ENCODE data around the gene KYNU.
A peak's percentile ranks its signal among the peaks of the same experiment; 100 is the strongest.
"Not testable (repeated sequence)": the region's sequence is repeated elsewhere in the genome, so short reads cannot be mapped to it uniquely, and the experiment has no call there.

Gene KYNU

DNA sequence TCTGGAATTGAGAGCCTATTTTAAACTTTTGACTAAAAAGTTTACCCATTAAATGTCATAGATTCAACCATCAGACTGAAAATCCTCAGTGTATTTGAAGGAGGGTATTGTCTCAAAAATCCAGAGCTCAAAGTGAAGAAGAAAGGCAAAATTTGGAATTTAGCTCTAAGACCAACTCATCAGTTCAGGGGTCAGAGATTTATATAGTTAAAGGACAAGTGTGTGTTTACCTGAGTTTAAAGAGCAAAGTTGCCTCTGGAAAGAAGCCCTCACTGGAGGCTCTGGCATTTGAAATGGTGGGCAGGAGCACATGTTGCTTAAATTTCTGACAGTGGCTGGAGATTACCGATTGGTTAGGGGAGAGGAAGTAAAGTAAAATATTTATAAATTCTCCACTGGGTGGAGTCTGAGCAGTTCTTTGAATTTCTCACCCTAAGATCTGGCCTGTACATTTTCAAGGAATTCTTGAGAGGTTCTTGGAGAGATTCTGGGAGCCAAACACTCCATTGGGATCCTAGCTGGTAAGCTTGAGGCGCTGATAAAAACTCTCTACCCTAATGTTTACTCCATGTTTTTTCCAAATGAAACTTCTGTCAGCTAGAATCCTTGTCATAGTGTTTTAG, at the start of gene KYNU:
Gene KYNU (plus strand): TSS at position 449 of the 623 bp plus-strand sequence. CDS start 7,704 bp downstream, outside the sequence.
- peak; percentile 73 to 87 for DNase-seq

DNA sequence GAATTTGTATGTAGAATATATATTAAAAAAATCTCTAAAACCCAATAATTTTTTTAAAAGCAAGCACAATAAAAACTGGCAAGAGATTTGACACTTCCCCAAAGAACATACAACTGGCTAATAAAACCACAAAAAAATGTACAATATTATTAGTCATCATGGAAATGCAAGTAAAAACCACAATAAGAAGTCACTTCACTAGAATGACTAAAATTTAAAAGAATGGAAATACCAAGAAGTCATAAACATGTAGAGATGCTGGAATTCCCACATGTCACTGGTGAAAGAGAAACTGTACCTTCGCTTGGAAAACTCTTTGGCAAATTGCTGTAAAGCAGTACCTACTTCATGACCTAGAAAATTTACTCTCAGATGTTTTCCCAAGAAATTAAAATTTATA, 43.4 kb upstream of the KYNU start:
- no peak for DNase-seq

DNA sequence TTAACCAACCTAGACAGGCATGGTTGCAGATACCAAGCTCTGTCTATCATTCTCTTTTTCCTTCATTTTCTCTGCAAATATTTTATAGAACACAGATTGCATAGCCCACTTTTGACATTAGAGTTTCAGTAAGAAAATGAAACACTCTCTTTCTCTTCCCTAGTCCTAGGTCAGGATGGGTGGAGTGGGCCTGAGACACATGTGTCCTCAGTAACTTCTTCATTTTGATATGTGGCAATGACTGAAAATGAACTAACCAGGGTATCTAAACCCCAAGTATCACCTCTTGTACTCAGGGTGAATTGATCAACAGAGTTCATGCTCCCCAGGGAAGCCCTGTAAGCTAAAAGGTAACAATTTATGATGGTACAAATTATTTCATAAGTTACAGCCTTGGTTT, 37.0 kb upstream of the KYNU start:
- DNase-seq: no peak

DNA sequence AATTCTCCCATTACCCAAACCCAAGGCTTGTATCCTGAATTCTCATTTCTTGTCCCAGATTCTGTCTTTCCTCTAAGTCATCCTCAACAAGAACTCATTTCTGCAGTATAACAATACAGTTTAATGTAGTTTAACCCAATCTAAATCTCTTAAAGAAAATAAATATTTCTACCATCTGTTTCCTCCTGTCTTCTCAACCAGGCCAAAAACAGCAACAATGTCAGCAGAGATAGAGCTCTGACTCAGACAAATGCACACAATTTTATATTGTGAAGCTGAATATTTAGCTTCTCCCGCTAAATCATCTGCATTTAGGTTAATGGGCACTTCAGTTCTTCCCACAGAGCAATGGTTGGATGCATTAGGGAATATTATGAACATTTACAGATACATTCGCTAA, 35.7 kb upstream of the KYNU start:
- no peak for DNase-seq

DNA sequence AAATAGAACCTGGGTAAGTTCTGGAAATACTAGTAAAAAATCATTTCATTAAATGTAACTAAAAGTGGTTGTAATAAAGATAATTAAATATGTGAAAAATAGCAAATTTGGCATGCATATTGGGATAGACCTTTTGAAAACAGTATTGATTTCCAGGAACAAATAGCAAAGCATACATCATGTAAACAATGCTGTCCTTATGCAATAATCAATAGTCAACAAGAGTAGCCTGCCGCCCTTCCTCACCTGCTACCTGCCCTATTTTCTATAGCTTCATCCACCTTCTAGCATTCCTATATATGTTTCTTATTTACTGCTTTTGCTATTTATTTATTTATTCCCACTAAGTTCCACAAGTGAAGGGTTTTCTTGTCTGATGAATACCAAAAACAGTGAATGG, 35.1 kb upstream of the KYNU start:
- DNase-seq: no peak

DNA sequence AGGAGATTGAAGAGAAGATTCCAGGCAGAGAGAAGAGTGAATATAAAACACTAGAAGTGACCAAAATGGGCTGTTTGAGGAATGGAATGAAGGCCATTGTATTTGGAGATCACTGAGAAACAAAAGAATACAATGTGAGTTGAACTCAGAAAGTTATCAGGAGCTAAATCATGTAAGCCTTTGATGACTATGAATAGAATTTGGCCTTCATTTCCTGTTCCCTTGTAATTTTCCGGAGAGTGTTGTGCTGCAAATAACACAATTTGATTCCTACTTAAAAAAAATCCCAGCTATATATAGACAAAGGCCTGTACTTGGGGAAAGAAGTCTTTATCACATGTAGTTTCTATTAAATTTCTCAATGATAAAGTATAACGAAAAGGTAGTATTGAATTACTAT, 33.7 kb upstream of the KYNU start:
- DNase-seq: no peak

DNA sequence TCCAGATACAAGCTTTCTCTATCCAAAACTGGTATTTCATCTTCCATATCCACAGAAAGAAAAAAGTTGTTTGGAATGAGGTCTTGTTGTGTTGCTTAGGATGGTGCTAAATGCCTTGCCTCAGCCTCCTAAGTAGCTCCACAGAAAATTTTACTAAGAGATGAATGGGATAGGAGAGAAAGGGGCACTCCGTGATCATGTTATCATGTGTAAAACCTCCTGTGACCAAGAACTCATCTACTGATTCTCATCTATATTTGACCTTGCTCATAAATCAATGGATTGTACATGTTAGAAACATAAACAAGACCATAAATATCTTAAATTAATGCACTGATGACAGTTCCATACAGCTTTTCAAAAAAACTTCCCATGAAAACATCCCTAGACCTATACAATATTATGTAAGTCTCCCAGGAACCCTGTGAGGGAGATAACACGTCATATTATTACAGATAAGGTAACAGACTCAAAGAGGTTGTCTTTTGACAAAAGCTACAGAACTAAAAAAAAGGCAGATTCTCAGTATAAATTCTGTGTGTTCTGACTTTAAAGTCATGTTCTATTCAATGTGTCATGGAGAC, 29.3 kb upstream of the KYNU start:
- no peak for DNase-seq

DNA sequence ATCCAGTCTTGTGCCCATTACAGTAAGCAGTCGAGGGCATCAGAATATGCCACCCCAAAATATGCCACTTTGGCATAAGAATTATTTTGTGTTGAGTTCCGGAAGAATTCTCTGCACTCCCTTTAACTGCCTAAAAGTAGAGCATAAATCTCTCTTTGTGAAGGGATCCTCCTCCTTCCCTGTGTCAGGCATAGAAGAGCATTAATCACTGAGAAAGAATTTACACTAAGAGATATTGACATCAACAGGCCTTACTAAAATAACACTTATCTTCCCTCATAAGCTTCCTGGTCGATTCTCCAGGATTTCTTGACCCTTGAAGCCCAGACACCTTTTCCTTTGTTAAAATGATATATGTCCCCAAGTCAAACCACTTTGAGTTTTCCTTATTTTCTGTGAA, 27.6 kb upstream of the KYNU start:
- no peak for DNase-seq

DNA sequence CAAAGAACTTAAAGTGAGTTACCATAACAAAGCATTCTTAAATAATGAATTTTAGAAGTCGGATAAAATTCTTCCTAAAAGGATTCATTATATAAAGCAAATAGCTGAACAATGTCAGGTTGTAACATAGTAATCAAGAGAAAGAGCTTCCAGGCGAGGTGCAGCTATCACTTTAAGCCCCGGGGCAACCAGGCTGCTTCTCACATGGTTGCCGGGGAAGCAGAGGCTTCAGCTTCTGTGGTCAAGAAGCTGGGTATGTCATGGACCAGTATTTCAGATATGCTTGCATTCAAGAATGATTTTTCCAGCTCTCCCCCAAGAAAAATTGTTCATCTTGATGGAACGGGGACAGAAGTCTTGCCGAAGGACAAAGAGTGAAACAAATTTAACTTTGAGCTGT, 23.6 kb upstream of the KYNU start:
- DNase-seq: no peak

DNA sequence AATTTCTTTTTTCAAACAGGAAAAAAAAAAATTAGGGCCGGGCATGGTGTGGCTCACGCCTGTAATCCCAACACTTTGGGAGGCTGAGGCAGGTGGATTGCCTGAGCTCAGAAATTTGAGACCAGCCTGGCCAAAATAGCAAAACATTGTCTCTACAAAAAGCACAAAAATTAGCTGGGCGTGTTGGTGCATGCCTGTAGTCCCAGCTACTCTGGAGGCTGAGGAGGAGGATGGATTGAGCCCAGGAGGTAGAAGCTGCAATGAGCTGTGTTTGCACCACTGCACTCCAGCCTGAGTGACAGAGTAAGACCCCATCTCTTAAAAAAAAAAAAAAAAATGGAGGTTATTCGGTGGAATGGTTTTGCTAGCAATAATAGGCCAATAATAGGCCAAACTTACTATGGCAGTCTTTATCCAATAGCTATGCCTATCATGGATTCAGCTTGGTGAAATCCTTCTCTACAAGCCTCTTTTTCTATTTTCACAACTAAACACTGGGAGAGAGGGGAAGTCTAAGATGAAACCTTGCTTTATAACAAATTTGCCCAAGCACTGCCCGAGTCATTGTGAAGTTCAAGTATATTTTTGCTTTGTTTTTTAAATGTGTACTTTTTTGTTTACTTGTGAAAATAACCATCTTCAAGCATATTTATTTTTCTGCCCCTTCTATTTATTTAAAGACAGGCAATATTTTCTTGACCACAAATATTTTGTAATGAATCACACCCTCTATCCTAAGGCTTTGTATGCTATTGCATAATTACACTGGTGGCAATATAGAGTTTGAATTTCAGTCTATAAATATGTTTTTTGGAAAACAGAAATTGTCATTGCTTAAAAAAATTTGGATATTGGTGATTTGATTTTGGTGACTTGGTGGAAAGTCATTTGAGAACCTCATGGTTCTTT, 20.0 kb upstream of the KYNU start:
- DNase-seq: no peak

DNA sequence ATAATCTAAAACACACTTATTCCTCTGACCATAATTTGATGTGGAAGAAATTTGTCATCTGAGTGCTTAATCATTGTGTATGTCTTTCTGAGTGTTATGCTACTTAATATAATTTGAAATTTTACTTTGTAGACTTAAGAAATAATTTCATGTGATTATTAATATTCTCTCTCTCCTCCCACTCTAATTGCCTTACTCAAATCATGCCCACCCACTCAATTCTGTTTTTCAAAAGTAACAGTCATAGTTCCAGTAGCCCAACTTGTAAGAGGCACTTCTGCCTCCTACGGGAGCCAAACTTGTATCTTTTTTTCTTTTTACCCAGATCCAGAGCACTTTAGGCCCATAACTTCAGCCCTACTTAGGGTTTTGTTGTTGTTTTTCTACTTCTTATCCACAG, 18.5 kb upstream of the KYNU start:
- DNase-seq: no peak

DNA sequence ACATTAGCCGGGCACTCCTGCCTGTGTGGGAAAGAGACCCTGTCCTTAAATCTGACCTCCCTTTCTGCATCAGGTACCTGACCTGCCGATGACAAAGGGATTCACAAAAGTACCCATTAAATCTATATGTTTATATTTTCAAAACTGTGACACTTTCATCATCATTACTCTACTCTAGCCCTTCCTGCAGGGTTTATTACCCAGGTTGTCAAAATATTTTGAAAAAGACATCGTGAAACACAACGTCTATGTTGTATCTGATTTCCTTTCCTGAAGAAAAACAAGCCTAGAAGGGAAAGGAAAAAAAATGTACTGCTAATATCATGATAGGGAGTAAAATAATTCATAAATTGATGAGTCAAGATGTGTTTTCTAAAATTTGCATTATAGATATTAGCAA, 15.2 kb upstream of the KYNU start:
- no peak for DNase-seq

DNA sequence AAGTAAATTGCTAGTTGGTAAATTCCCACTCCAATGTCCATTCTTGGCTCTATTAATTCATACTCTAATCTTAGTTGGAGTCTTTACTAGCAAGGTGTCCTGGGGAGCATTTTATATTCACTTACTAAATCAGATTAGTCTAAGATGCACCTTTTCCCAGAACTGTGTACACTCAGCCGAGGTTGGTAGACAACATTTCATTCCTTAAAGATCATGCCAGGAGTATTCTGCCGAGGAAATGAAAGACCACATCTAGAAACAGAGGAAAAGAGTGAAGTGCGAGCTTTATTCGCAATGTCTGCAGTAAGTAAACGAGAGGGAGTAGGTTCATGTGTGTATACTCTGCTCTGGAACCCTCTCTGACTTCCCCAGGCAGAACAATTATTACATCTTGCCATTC, 14.6 kb upstream of the KYNU start:
- no peak for DNase-seq

DNA sequence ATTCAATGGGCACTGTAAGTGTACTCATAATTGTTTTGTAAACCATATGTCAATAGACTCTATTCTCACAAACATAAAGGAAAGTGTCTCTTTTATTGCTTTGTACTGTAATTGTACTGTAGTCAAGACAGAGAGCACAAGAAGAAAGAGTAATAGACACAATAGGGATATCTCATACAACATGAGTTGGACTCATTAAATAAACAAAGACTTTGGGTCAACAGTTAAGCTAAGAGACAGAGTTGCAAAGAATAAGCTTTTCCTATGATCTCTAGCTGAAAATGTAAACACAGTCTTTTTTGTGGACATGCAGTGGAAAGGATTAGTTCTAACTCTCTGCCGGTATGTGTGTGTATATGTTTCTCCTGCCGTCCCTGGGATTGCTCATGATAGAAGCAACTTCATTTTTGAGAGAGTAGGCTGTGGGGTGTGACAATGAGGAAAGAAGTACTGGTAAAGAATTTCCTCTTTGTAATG, 13.9 kb upstream of the KYNU start:
- no peak for DNase-seq

DNA sequence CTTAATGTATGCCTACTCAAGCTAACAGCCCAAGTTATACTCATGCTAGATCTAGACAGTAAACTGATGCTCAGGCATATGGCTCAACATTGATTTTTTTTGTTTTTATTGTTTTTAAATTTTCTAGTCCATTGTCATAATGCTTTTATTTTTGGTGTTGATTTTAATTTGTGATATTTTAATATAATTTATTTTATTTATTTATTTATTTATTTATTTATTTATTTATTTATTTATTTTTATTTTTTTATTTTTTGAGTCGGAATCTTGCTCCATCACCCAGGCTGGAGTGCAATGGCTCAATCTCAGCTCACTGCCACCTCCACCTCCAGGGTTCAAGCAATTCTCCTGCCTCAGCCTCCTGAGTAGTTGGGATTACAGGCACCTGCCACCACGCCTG, 12.9 kb upstream of the KYNU start:
- DNase-seq: not testable (repeated sequence)

DNA sequence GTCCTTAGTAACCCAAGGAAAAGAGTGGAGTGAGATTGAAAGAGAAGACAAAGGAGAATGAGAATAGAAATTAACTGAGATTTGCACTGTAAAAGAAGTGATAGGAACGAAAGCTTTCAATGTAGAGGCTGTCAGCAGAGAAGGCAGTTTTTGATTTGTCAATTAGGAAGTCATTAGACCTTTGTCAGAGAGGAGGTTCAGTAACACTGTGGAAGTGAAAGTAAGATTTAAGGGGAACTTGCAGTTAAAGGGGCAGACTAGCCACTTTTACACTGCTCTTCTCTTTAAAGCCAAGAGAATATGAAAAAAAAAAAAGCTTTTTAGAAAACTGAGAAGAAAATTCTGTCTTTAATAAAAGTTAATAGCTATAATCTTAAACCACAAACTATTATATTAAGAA, 11.5 kb upstream of the KYNU start:
- peak; percentile 79 to 88 for DNase-seq

DNA sequence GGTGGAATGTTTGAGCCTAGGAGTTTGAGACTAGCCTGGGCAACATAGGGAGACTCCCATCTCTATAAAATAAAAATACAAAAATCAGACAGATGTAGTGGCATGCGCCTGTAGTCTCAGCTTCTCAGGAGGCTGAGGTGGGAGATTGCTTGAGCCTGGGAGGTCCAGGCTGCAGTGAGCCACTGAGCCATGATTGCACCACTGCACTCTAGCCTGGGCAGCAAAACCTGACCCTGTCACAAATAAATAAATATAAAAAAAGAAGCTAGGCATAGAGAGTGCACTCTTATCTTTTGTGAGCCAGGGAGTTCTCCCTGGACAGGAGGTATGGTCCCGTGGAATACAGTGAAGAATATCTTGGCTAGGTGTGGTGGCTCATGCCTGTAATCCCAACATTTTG, 11.0 kb upstream of the KYNU start:
- no peak for DNase-seq

DNA sequence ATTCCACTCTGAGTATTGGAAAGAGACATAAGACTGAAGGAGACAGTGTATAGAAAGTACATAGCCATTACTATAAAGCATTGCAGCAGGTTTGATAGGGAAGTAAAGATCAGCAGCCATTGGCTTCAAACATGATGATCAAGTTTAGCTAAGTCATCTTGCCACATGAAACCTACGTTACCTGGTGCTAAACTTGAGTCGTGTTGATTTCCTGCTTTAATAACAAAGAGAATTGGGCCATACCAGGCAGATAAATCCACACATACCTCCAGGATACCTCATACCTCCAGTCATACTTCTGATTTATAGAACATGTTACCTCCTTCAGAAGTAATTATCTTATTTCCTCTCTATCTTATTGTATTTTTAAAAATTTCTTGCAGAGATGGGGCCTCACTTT, 10.3 kb upstream of the KYNU start:
- no peak for DNase-seq

DNA sequence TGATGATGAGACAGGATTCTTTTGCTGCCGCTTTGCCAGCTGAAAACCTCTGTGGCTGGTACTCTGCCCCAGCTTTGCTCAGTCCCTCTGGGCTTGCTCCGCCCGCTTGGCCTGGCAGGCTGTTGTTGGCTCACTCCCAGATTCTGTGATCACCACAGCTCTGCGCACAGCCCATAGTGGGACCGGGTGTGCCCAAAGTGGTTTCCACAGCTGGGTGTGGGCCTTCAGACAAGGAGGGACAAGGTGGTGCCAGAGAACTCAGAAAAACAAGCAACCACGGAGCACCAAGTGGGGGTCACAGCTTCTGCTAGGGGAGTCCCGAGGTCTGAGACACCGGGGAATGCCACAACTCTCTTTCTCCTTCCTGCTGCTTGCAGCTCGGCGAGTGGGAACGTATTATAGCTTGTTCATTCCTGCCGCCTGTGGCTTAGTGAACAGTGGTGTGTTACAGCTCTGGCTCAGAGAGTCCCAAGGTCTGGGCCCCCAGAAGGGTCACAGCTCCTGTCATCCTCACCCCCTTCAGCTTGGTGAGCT, 9.2 kb upstream of the KYNU start:
- no peak for DNase-seq

DNA sequence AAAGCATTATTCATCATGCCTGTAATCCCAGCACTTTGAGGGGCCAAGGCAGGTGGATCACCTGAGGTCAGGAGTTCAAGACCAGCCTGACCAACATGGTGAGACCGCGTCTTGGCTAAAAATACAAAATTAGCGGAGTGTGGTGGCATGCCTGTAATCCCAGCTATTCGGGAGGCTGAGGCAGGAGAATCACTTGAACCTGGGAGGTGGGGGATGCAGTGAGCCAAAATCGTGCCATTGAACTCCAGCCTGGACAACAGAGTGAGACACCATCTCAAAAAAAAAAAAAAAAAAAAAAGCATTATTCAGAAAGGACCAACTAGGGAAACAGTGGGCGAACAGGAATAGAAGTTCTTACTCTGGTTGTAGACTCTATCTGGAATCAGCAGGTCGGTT, 8.4 kb upstream of the KYNU start:
- DNase-seq: not testable (repeated sequence)

DNA sequence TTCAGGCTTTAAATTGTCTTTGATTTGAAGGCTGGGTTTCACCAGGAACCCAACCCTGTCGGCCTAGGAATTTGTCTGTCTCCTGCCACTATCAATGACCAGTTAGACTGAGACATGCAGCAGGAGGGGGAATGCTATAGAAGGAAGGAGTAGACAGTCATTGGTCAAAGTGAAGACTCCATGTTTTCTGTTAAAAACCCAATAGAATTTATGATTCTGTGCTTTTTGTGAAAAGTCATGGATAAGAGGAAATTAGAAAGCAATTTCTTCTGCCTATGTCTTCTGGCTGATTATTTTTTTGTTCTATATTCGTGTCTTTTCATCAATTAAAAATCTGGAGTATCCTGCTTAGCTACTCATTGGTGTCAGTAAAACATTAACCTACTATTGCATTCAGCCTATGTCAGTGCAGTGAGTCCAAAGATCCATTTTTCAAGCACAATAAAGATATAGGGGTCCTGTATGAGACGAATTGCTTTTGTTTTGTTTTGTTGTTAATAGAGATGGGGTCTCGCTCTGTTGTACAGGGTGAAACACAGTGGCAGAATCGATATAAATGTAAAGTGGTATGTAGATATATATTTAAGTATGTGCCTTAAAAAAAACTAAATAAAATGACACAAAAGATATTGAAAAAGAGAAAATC, 7.9 kb upstream of the KYNU start:
- DNase-seq: no peak

DNA sequence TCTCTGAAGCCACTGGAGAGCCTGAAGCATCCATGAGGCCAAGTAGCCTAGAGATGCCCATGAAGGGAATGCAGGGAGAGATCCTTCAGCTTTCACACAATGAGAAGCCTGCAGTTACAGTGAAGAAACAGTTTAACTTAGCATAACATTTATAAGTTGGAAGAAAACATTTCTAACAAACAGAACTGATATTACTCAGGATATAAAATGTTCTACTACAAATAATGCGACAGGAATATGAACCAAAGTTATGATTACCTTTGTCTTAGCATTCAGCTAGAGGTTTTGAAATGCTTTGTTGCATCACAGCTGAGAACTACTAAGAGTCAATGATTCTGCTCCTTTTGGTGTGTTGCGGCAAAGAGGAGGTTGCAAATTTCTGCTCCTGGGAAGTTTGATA, 6.9 kb upstream of the KYNU start:
- no peak for DNase-seq

DNA sequence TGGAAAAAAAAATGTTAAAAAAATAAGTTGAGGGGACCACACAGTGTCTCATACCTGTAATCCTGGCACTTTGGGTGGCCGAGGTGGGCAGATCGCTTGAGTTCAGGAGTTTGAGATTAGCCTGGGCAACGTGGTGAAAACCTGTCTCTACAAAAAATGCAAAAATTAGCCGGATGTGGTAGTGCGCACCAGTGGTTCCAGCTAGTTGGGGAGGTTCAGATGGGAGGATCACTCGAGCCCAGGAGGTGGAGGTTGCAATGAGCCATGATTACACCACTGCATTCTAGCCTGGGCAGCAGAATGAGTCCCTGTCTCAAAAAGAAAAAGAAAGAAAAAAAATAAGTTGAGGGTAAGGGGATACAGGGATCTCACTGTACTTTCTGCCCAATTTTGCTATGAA, 6.1 kb upstream of the KYNU start:
- no peak for DNase-seq
